Thyroid gland (tissue), 4 donors: Measurements from ENCODE around the gene KLRC3.
A peak's percentile ranks its signal among the peaks of the same experiment; 100 is the strongest.

ENCODE experiments used
- POLR2A ChIP-seq, 2 donors: fragments of 450-650 bp; IDR thresholded peaks; one replicate each; pipeline ENCODE4 v1.6.1; 2017; ENCODE audit warnings: antibody characterized with exemption in 2 of 2, mild to moderate bottlenecking in 2 of 2, moderate library complexity in 1 of 2
- TF ChIP-seq, protein P1 (sequence below), 6 experiments: fragments of 200-600 bp in 3 of 6; fragments of 450-650 bp in 3 of 6; sonication (generic) in 3 of 6; IDR thresholded peaks; one replicate each; pipeline ENCODE4 v1.5.1; 2016 to 2019; ENCODE audit warnings: antibody characterized with exemption in 6 of 6, mild to moderate bottlenecking in 2 of 6, inconsistent platforms in 1 of 6, moderate library complexity in 1 of 6

DNA sequence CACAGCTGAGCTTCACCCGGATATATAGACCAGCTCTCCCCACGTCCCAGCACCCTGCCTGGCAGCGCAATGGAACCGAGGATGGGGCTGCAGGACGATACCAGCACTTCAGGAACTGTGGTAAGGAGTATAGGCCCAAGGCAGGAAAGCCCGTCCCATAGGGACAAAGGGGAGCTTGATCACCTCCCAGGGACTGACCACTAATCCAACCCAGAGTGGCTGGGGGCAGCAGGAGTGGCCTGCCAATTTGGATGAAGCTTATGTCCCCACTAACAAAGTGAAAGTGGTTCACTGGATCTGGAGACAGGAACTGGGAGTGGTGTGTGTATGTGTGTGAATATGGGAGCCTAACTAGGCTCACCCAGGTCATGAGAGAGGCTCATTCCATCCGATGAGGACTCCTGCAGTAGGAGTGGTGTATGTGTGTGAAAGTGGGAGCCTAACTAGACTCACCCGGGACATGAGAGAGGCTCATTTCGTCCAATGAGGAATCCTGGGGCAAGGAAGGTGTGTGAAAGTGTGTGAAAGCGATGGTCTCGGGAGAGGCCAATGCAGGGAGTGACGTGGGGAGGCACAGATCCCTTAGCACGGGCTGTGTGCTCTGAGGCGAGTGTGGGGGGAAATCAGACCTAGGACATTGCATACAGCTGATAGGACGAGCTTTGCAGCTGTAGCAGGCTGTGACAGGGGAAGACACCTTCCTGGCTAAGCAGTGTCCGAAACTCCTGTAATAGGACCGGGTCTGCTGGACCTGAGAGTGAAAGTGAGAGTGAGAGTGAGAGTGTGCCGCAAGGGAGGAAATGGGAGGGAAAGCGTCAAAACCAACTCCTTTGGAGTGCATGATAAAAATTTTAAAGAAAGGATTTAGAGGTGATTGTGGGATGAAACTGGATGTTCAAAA lies 56.2 kb downstream of the KLRC3 start:
- TF ChIP-seq, protein P1, sequence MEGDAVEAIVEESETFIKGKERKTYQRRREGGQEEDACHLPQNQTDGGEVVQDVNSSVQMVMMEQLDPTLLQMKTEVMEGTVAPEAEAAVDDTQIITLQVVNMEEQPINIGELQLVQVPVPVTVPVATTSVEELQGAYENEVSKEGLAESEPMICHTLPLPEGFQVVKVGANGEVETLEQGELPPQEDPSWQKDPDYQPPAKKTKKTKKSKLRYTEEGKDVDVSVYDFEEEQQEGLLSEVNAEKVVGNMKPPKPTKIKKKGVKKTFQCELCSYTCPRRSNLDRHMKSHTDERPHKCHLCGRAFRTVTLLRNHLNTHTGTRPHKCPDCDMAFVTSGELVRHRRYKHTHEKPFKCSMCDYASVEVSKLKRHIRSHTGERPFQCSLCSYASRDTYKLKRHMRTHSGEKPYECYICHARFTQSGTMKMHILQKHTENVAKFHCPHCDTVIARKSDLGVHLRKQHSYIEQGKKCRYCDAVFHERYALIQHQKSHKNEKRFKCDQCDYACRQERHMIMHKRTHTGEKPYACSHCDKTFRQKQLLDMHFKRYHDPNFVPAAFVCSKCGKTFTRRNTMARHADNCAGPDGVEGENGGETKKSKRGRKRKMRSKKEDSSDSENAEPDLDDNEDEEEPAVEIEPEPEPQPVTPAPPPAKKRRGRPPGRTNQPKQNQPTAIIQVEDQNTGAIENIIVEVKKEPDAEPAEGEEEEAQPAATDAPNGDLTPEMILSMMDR (IDR thresholded peaks at IDR 0.05) = no peak
- peak in 1 of 2 donors; percentile 16 for TF ChIP-seq POLR2A (IDR thresholded peaks at IDR 0.05)
